H1 (cell line): ENCODE results near the gene NEK9. TPM values are rescaled to one million over a fixed set of nuclear protein-coding genes. Genes with fewer than 3 reads are reported as not detected.

Experiments used
- CTCF ChIA-PET: fragments of 300-600 bp; sonication (Branson Sonifier 250); formaldehyde crosslinking; loops from one replicate; lab custom pipeline; 2021; ENCODE audit not compliant: partially characterized antibody; lab: Charles Lee
- POLR2A ChIA-PET: fragments of 300-600 bp; sonication (Branson Sonifier 250); formaldehyde crosslinking; loops from one replicate; lab custom pipeline; 2021; ENCODE audit warnings: inconsistent platforms; ENCODE audit not compliant: partially characterized antibody; lab: Charles Lee
- DNase-seq, 2 experiments: peaks; one replicate each; pipeline versions ENCODE4 v3.0.0 to v3.0.0-alpha.2; 2010 to 2022; ENCODE audit warnings: low spot score in 2 of 2, low read depth in 1 of 2, mixed read lengths in 1 of 2
- FAIRE-seq: peaks from 2 replicates; lab custom pipeline; 2011; peaks lifted over from hg19 to GRCh38; lab: Jason Lieb, UNC
- H2AFZ ChIP-seq: 2 replicates; pipeline ENCODE4 v1.8.1; 2012; ENCODE audit warnings: low read length, inconsistent platforms
- H2AK5ac ChIP-seq: 2 replicates; pipeline ENCODE4 v1.6.1; 2013; ENCODE audit warnings: low read depth, low read length
- H2BK120ac ChIP-seq: replicated peaks from 2 replicates; pipeline ENCODE3; 2013; ENCODE audit warnings: low read depth, low read length, inconsistent platforms
- H2BK12ac ChIP-seq: 2 replicates; pipeline ENCODE4 v1.6.1; 2013; ENCODE audit warnings: low read depth, low read length
- H2BK15ac ChIP-seq: 2 replicates; pipeline ENCODE4 v1.6.1; 2013; ENCODE audit warnings: low read length
- H2BK20ac ChIP-seq: 2 replicates; pipeline ENCODE4 v1.6.1; 2013; ENCODE audit warnings: low read length
- H2BK5ac ChIP-seq: 2 replicates; pipeline ENCODE4 v1.6.1; 2013; ENCODE audit warnings: low read depth, low read length
- H3K14ac ChIP-seq: 2 replicates; pipeline ENCODE4 v1.6.1; 2013; ENCODE audit warnings: inconsistent platforms; ENCODE audit not compliant: insufficient read length
- H3K18ac ChIP-seq: 2 replicates; pipeline ENCODE4 v1.6.1; 2013; ENCODE audit warnings: low read length; ENCODE audit errors: extremely low read depth
- H3K23ac ChIP-seq: 2 replicates; pipeline ENCODE4 v1.6.1; 2013; ENCODE audit warnings: inconsistent platforms; ENCODE audit not compliant: insufficient read length
- H3K23me2 ChIP-seq: 2 replicates; pipeline ENCODE4 v1.6.1; 2013; ENCODE audit warnings: low read depth, low read length
- H3K27ac ChIP-seq: 2 replicates; pipeline ENCODE4 v1.6.1; 2011; ENCODE audit warnings: low read depth, low read length, inconsistent platforms
- H3K27me3 ChIP-seq, 4 experiments: replicated peaks in 1 of 4; 1 replicate in 1 of 4; 2 replicates in 3 of 4; pipeline versions ENCODE4 v1.6.1 to v1.8.1; 2011 to 2013; ENCODE audit warnings: low read length in 3 of 4, mild to moderate bottlenecking in 3 of 4, inconsistent platforms in 2 of 4, mixed read lengths in 2 of 4, moderate library complexity in 1 of 4; ENCODE audit not compliant: control insufficient read depth in 3 of 4, insufficient read depth in 3 of 4; ENCODE audit errors: extremely low read depth in 1 of 4
- H3K36me3 ChIP-seq, 4 experiments: 2 replicates each; pipeline versions ENCODE4 v1.6.1 to v1.8.1; 2011 to 2013; ENCODE audit warnings: mild to moderate bottlenecking in 4 of 4, low read length in 3 of 4, moderate library complexity in 2 of 4, control low read depth in 1 of 4, inconsistent platforms in 1 of 4; ENCODE audit not compliant: insufficient read depth in 4 of 4, control insufficient read depth in 2 of 4
- H3K4ac ChIP-seq: replicated peaks from 2 replicates; pipeline ENCODE3; 2013; ENCODE audit warnings: low read length, low read depth, mixed read lengths, inconsistent platforms; ENCODE audit not compliant: insufficient read length
- H3K4me1 ChIP-seq, 4 experiments: replicated peaks in 1 of 4; 1 replicate in 1 of 4; 2 replicates in 3 of 4; pipeline versions ENCODE4 v1.6.1 to v1.8.1; 2011 to 2013; ENCODE audit warnings: low read length in 3 of 4, inconsistent platforms in 2 of 4, mixed read lengths in 1 of 4; ENCODE audit not compliant: insufficient read depth in 4 of 4, control insufficient read depth in 3 of 4
- H3K4me2 ChIP-seq, 2 experiments: 2 replicates each; pipeline versions ENCODE4 v1.6.1 to v1.8.1; 2011 to 2013; ENCODE audit warnings: low read depth in 2 of 2, low read length in 2 of 2, control low read depth in 1 of 2, inconsistent platforms in 1 of 2, mild to moderate bottlenecking in 1 of 2; ENCODE audit not compliant: insufficient read depth in 1 of 2
- H3K4me3 ChIP-seq, 4 experiments: fragments of 200-600, 300-600 bp in 1 of 4; sonication (generic), shearing (Covaris generic), sonication (Bioruptor Twin) in 1 of 4; 2 replicates each; pipeline versions ENCODE4 v1.5.1 to v1.8.1; 2011 to 2016; ENCODE audit warnings: low read length in 4 of 4, low read depth in 3 of 4, control low read depth in 2 of 4, inconsistent platforms in 2 of 4, mild to moderate bottlenecking in 2 of 4, mixed read lengths in 1 of 4, moderate library complexity in 1 of 4; ENCODE audit not compliant: insufficient read depth in 2 of 4; ENCODE audit errors: extremely low read depth in 1 of 4
- H3K56ac ChIP-seq: replicated peaks from 2 replicates; pipeline ENCODE3; 2013; ENCODE audit warnings: low read depth, mild to moderate bottlenecking, mixed read lengths, low read length, inconsistent platforms; ENCODE audit not compliant: insufficient read length
- H3K79me1 ChIP-seq: 2 replicates; pipeline ENCODE4 v1.6.1; 2013; ENCODE audit warnings: low read depth, low read length, control low read depth
- H3K79me2 ChIP-seq, 2 experiments: 2 replicates each; pipeline versions ENCODE4 v1.6.1 to v1.8.1; 2012 to 2013; ENCODE audit warnings: low read length in 2 of 2, mild to moderate bottlenecking in 2 of 2, inconsistent platforms in 1 of 2; ENCODE audit not compliant: insufficient read depth in 2 of 2, control insufficient read depth in 1 of 2
- H3K9ac ChIP-seq, 4 experiments: replicated peaks in 1 of 4; 1 replicate in 1 of 4; 2 replicates in 3 of 4; pipeline versions ENCODE4 v1.6.1 to v1.8.1; 2011 to 2013; ENCODE audit warnings: low read depth in 3 of 4, low read length in 3 of 4, control low read depth in 2 of 4, mild to moderate bottlenecking in 2 of 4, moderate library complexity in 2 of 4, inconsistent platforms in 1 of 4; ENCODE audit errors: extremely low read depth in 1 of 4
- H3K9me3 ChIP-seq, 2 experiments: 2 replicates each; pipeline versions ENCODE4 v1.6.1 to v1.8.1; 2012 to 2013; ENCODE audit warnings: mild to moderate bottlenecking in 2 of 2, moderate library complexity in 2 of 2, control low read depth in 1 of 2, inconsistent platforms in 1 of 2, low read depth in 1 of 2, low read length in 1 of 2, mixed read lengths in 1 of 2; ENCODE audit not compliant: insufficient read depth in 2 of 2
- H4K20me1 ChIP-seq, 2 experiments: replicated peaks in 1 of 2; 2 replicates each; pipeline versions ENCODE3 to v1.8.1; 2011 to 2013; ENCODE audit warnings: inconsistent platforms in 2 of 2, low read length in 2 of 2, mild to moderate bottlenecking in 1 of 2; ENCODE audit not compliant: insufficient read depth in 2 of 2, control insufficient read depth in 1 of 2
- H4K5ac ChIP-seq: 2 replicates; pipeline ENCODE4 v1.6.1; 2013; ENCODE audit warnings: low read length, low read depth, mixed read lengths, inconsistent platforms; ENCODE audit not compliant: insufficient read length
- H4K8ac ChIP-seq: 2 replicates; pipeline ENCODE4 v1.8.0; 2013; ENCODE audit warnings: mild to moderate bottlenecking, moderate library complexity, low read length, inconsistent platforms; ENCODE audit not compliant: insufficient read depth; ENCODE audit errors: extremely low read depth
- H4K91ac ChIP-seq: replicated peaks from 2 replicates; pipeline ENCODE3; 2013; ENCODE audit warnings: low read length, mixed read lengths, inconsistent platforms; ENCODE audit not compliant: insufficient read length
- CBX5 ChIP-seq: fragments of 300-800, 300-1000 bp; sonication (generic); IDR thresholded peaks from 2 replicates; pipeline ENCODE4 v1.7.1; 2016; ENCODE audit warnings: antibody characterized with exemption, low read length, low read depth
- KDM1A ChIP-seq: fragments of 200-600, 300-600 bp; sonication (generic); IDR thresholded peaks from 2 replicates; pipeline ENCODE4 v1.7.1; 2016; ENCODE audit warnings: mild to moderate bottlenecking, low read length, borderline replicate concordance
- MAFK ChIP-seq: IDR thresholded peaks from 2 replicates; pipeline ENCODE4 v1.6.1; 2012; ENCODE audit warnings: low read depth, mild to moderate bottlenecking, improper control_type of control experiment, low read length
- PHF8 ChIP-seq: fragments of 200-600 bp; sonication (generic); conservative IDR thresholded peaks from 2 replicates; pipeline ENCODE4 v1.7.1; 2012; ENCODE audit warnings: low read depth, mild to moderate bottlenecking, inconsistent platforms, low read length, moderate library complexity
- SP1 ChIP-seq: IDR thresholded peaks from 2 replicates; pipeline ENCODE4 v1.6.1; 2011; ENCODE audit warnings: low read depth, low read length
- WGBS, 2 experiments: shearing (Covaris generic) in 1 of 2; methylation state at CpG; one replicate each; pipeline versions ENCODE4 v1.1.6 to v1.1.7; 2013 to 2015; ENCODE audit warnings: low lambda C conversion rate in 2 of 2, mixed read lengths in 2 of 2, inconsistent platforms in 1 of 2, low coverage in 1 of 2, missing lambda C conversion rate in 1 of 2; ENCODE audit not compliant: insufficient replicate concordance in 2 of 2, insufficient coverage in 1 of 2, insufficient read length in 1 of 2; ENCODE audit errors: extremely low coverage in 1 of 2, missing lambda C conversion rate in 1 of 2; 5-methylcytosine and 5-hydroxymethylcytosine counted together
- polyA plus RNA-seq, 7 experiments: library from polyadenylated mRNA; depleted of rRNA in 3 of 7; stranded (reverse) in 5 of 7; unstranded in 2 of 7; fragments of >200 nt in 5 of 7; fragments of 200-250 nt in 2 of 7; gene quantifications; 1 replicate in 5 of 7; 2 replicates in 1 of 7; 4 replicates in 1 of 7; pipeline versions ENCODE4 v1.2.1 to v1.2.3, GENCODE V29; 2011 to 2013; ENCODE audit warnings: missing spikeins in 2 of 7, mixed read lengths in 2 of 7
- total RNA-seq: library from RNA; stranded (reverse); fragmentation: NEBNext Ultra II Directional; extraction: Animal tissue kit (Norgen Biotek cat#: 25700); gene quantifications from 2 replicates; pipeline ENCODE4 v1.2.1, GENCODE V29; 2021

The NEK9 gene
- total and polyA plus RNA-seq, 2 of the 8 experiments (the other 6 are each of a cell fraction or from before 2014, with no cell fraction given), result 16.0 to 43.6 TPM

DNA sequence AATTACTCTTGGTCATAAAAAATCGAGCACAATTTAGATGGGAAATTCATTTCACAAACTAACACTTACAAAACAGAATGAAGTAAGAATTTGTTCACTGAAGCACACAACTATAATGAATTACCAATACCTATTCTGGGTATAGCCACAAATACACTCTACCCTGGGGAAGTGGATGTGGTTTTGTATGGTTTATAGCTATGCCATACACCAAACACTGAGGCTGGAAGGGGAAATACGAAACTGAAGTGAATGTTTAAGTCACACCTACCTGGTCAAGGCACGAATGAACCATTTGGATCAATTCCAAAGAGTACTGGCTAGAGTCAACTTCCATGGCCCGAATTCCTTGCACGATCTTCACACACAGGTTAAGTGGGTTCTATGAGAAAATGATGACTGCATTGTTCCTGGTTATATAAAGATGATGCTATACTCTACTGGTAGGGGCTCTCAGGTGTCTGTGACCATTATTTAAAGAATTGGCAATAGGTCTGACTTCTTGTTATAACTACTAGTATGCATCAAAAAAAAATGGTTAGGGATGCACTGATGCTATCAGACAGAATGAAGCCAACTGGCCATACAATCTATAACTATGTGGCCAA, 12.8 kb downstream of the NEK9 start:
- Histone ChIP-seq H3K79me2 (no peaks in the 10 kb centered on the region), H2BK120ac (no peak overlapping the region), H2AK5ac (no peak overlapping the region), H4K91ac (no peak overlapping the region), H2BK20ac (no peak overlapping the region), H3K9ac (no peak overlapping the region), H2BK12ac (no peak overlapping the region), H3K27me3 (no peaks in the 10 kb centered on the region), H2AFZ (no peak overlapping the region), H3K18ac (no peak overlapping the region), H3K4me3 (no peak overlapping the region), H3K79me1 (no peaks in the 10 kb centered on the region), H3K27ac (no peak overlapping the region), H3K23me2 (no peaks in the 10 kb centered on the region), H2BK15ac (no peak overlapping the region), H3K9me3 (no peaks in the 10 kb centered on the region), H3K36me3 (peaks cover 13 to 64% (median 46%) of the 10 kb centered on the region in 4 experiments), H3K4me1 (no peaks in the 10 kb centered on the region), H3K56ac (no peak overlapping the region), H4K20me1 (no peaks in the 10 kb centered on the region), H3K4ac (no peak overlapping the region), H3K14ac (no peak overlapping the region), H4K8ac (no peak overlapping the region), H3K23ac (no peak overlapping the region), H3K4me2 (no peak overlapping the region), H4K5ac (no peak overlapping the region), H2BK5ac (no peak overlapping the region)
- ChIA-PET POLR2A (no interaction called here), CTCF (no interaction called here)
- no peak for DNase-seq
- 92% methylated on average over 5 of the region's 5 CpGs; no CpG with 5 or more reads in 1 of the 2 experiments for WGBS, 2 experiments
- FAIRE-seq, result no peak
- TF ChIP-seq KDM1A (no peak), MAFK (no peak), SP1 (no peak), CBX5 (no peak), PHF8 (no peak)
